HCT116 (cell line): ENCODE measurements around the gene SMTN. TPM values are rescaled to one million over a fixed set of nuclear protein-coding genes. Genes with fewer than 3 reads are reported as not detected.

Source experiments
- ATAC-seq: fragments of 200-7000 bp; cut with Tn5 transposase; 2 replicates; pipeline ENCODE4 v1.9.1; 2020; ENCODE audit warnings: mild to moderate bottlenecking, moderate library complexity
- BruUV-seq: library from RNA; stranded (reverse); fragments of 400-500 nt; replicated peaks from 2 replicates; lab custom pipeline; 2021; lab: Mats Ljungman, UMichigan
- CTCF ChIA-PET: fragments of 300-600 bp; sonication (Branson Sonifier 250); formaldehyde crosslinking; loops from one replicate; lab custom pipeline; 2021; ENCODE audit warnings: antibody characterized with exemption; lab: Charles Lee
- POLR2A ChIA-PET: fragments of 300-600, 350-600 bp; sonication (Branson Sonifier 250); formaldehyde crosslinking; loops from one replicate; lab custom pipeline; 2021; ENCODE audit warnings: antibody characterized with exemption; lab: Charles Lee
- RAD21 ChIA-PET, 2 experiments: fragments of 300-600 bp; sonication (Branson Sonifier 250); formaldehyde crosslinking; loops; one replicate each; lab custom pipeline; 2023; ENCODE audit warnings: low total read pairs in 2 of 2; ENCODE audit not compliant: uncharacterized antibody in 2 of 2, unreplicated experiment in 2 of 2, low non-redundant PET in 1 of 2; lab: Charles Lee
- DNase-seq: peaks from one replicate; pipeline ENCODE4 v3.0.0-alpha.2; 2010; ENCODE audit warnings: low read depth, low spot score
- H2AFZ ChIP-seq: fragments of 200-600 bp; shearing (Covaris generic), sonication (generic); 2 replicates; pipeline ENCODE4 v1.6.1; 2017; ENCODE audit warnings: low read depth, mixed run types, mixed read lengths, antibody characterized with exemption, low read length; ENCODE audit not compliant: poor library complexity, severe bottlenecking
- H3K27ac ChIP-seq: 2 replicates; pipeline ENCODE4 v1.5.1; 2012; ENCODE audit warnings: low read depth, low read length
- H3K27me3 ChIP-seq: fragments of 200-600 bp; sonication (generic); 2 replicates; pipeline ENCODE4 v1.6.1; 2016; ENCODE audit warnings: mixed run types, low read length, mixed read lengths; ENCODE audit not compliant: insufficient read depth
- H3K36me3 ChIP-seq, 2 experiments: fragments of 200-500 bp in 1 of 2; fragments of 200-600 bp in 1 of 2; sonication (Bioruptor generic) in 1 of 2; sonication (generic) in 1 of 2; 2 replicates each; pipeline versions ENCODE4 v1.5.1 to v1.6.1; 2014 to 2016; ENCODE audit warnings: low read length in 2 of 2, inconsistent platforms in 1 of 2, mixed read lengths in 1 of 2, mixed run types in 1 of 2; ENCODE audit not compliant: insufficient read depth in 2 of 2, control insufficient read depth in 1 of 2
- H3K4me1 ChIP-seq, 2 experiments: fragments of 200-600 bp in 1 of 2; sonication (generic) in 1 of 2; 2 replicates each; pipeline versions ENCODE4 v1.5.1 to v1.6.1; 2012 to 2017; ENCODE audit warnings: low read length in 2 of 2, inconsistent platforms in 1 of 2, mild to moderate bottlenecking in 1 of 2, mixed read lengths in 1 of 2, mixed run types in 1 of 2, moderate library complexity in 1 of 2; ENCODE audit not compliant: insufficient read depth in 2 of 2, control insufficient read depth in 1 of 2
- H3K4me2 ChIP-seq: fragments of 200-600 bp; sonication (generic); 2 replicates; pipeline ENCODE4 v1.6.1; 2017; ENCODE audit warnings: mixed run types, low read length, mixed read lengths
- H3K4me3 ChIP-seq, 2 experiments: fragments of 200-600 bp in 1 of 2; sonication (generic) in 1 of 2; replicated peaks in 1 of 2; 2 replicates each; pipeline ENCODE4 v1.5.1; 2011 to 2016; ENCODE audit warnings: low read length in 2 of 2, control low read depth in 1 of 2, low read depth in 1 of 2, mild to moderate bottlenecking in 1 of 2, mixed read lengths in 1 of 2, mixed run types in 1 of 2
- H3K79me2 ChIP-seq: fragments of 200-600 bp; sonication (generic); 2 replicates; pipeline ENCODE4 v1.6.1; 2017; ENCODE audit warnings: mild to moderate bottlenecking, mixed run types, low read length, moderate library complexity, mixed read lengths; ENCODE audit not compliant: insufficient read depth
- H3K9ac ChIP-seq: fragments of 200-600 bp; sonication (generic); 2 replicates; pipeline ENCODE4 v1.6.1; 2016; ENCODE audit warnings: low read length, mixed read lengths
- H3K9me2 ChIP-seq: fragments of 200-600 bp; sonication (generic), shearing (Covaris generic); 2 replicates; pipeline ENCODE4 v1.6.1; 2017; ENCODE audit warnings: mixed run types, mild to moderate bottlenecking, moderate library complexity; ENCODE audit not compliant: insufficient read depth
- H3K9me3 ChIP-seq, 2 experiments: fragments of 200-500 bp in 1 of 2; fragments of 200-600 bp in 1 of 2; sonication (Bioruptor generic) in 1 of 2; sonication (generic) in 1 of 2; 2 replicates each; pipeline ENCODE4 v1.6.1; 2014 to 2017; ENCODE audit warnings: low read length in 2 of 2, mixed read lengths in 2 of 2, inconsistent platforms in 1 of 2, low read depth in 1 of 2, mild to moderate bottlenecking in 1 of 2, mixed run types in 1 of 2, moderate library complexity in 1 of 2; ENCODE audit not compliant: control insufficient read depth in 1 of 2, insufficient read depth in 1 of 2
- H4K20me1 ChIP-seq: fragments of 200-600 bp; sonication (generic), shearing (Covaris generic); 2 replicates; pipeline ENCODE4 v1.6.1; 2017; ENCODE audit warnings: mixed run types, mild to moderate bottlenecking, moderate library complexity; ENCODE audit not compliant: insufficient read depth
- CBX3 ChIP-seq: IDR thresholded peaks from 2 replicates; pipeline ENCODE4 v1.6.1; 2012; ENCODE audit warnings: low read depth
- CEBPB ChIP-seq: IDR thresholded peaks from 2 replicates; pipeline ENCODE4 v1.6.1; 2012; ENCODE audit warnings: low read depth
- EZH2 ChIP-seq: fragments of 200-600 bp; sonication (generic); IDR thresholded peaks from 2 replicates; pipeline ENCODE4 v1.6.1; 2017; ENCODE audit warnings: antibody characterized with exemption, mixed run types
- FOSL1 ChIP-seq: IDR thresholded peaks from 2 replicates; pipeline ENCODE4 v1.6.1; 2012; ENCODE audit warnings: low read depth
- MAX ChIP-seq: IDR thresholded peaks from 2 replicates; pipeline ENCODE4 v1.6.1; 2012
- POLR2A ChIP-seq: IDR thresholded peaks from 2 replicates; pipeline ENCODE4 v1.7.0; 2011; ENCODE audit warnings: borderline replicate concordance; ENCODE audit not compliant: insufficient read depth, insufficient read length; ENCODE audit errors: extremely low read depth
- POLR2AphosphoS5 ChIP-seq: IDR thresholded peaks from 2 replicates; pipeline ENCODE4 v1.6.1; 2011; ENCODE audit warnings: mild to moderate bottlenecking, low read depth, low read length, moderate library complexity
- SP1 ChIP-seq: IDR thresholded peaks from 2 replicates; pipeline ENCODE4 v1.6.1; 2012; ENCODE audit warnings: low read depth
- YY1 ChIP-seq: IDR thresholded peaks from 2 replicates; pipeline ENCODE4 v1.6.1; 2011; ENCODE audit warnings: low read length, low read depth, moderate library complexity, mild to moderate bottlenecking; ENCODE audit not compliant: insufficient replicate concordance; ENCODE audit errors: extremely low read depth
- ZBTB33 ChIP-seq: IDR thresholded peaks from 2 replicates; pipeline ENCODE4 v1.6.1; 2011; ENCODE audit warnings: mild to moderate bottlenecking, low read length, moderate library complexity; ENCODE audit not compliant: insufficient replicate concordance; ENCODE audit errors: extremely low read depth
- ZFX ChIP-seq: fragments of 450-650 bp; IDR thresholded peaks from 2 replicates; pipeline ENCODE4 v1.6.1; 2017
- ZNF274 ChIP-seq: fragments of 200-500 bp; sonication (Bioruptor generic); IDR thresholded peaks from 2 replicates; pipeline ENCODE4 v1.6.1; 2014; ENCODE audit warnings: mild to moderate bottlenecking, low read depth, low read length, inconsistent platforms
- intact Hi-C: fragments of 100-400 bp; cut with micrococcal nuclease; formaldehyde crosslinking; loops from 2 replicates; pipeline ENCODE4 v1.10.0; 2022
- total RNA-seq: library from RNA; stranded (reverse); gene quantifications from one replicate; pipeline ENCODE4 v1.2.1, GENCODE V29; 2021; ENCODE audit not compliant: unreplicated experiment
- TF ChIP-seq, protein P1 (sequence below), 3 experiments: fragments of 200-600 bp in 1 of 3; sonication (generic) in 1 of 3; IDR thresholded peaks in 2 of 3; conservative IDR thresholded peaks in 1 of 3; 2 replicates each; pipeline ENCODE4 v1.5.1; 2012 to 2017; ENCODE audit warnings: low read depth in 2 of 3, low read length in 2 of 3, antibody characterized with exemption in 1 of 3, borderline replicate concordance in 1 of 3, control low read depth in 1 of 3, mild to moderate bottlenecking in 1 of 3, mixed read lengths in 1 of 3, mixed run types in 1 of 3, moderate library complexity in 1 of 3; ENCODE audit not compliant: insufficient read depth in 1 of 3
- TF ChIP-seq, protein P2 (sequence below): IDR thresholded peaks from 2 replicates; pipeline ENCODE4 v1.6.1; 2012; ENCODE audit warnings: low read depth

The SMTN gene
- total RNA-seq, 1 experiment from 2014 or later = 148 TPM

GRCh38 chr22:31100762-31101525 lies 19.8 kb downstream of the SMTN start:
- H3K27ac ChIP-seq = no peak overlapping the region
- no peaks in the 10 kb centered on the region for H3K9me3 ChIP-seq
- TF ChIP-seq FOSL1 = no peak
- TF ChIP-seq, protein P1, sequence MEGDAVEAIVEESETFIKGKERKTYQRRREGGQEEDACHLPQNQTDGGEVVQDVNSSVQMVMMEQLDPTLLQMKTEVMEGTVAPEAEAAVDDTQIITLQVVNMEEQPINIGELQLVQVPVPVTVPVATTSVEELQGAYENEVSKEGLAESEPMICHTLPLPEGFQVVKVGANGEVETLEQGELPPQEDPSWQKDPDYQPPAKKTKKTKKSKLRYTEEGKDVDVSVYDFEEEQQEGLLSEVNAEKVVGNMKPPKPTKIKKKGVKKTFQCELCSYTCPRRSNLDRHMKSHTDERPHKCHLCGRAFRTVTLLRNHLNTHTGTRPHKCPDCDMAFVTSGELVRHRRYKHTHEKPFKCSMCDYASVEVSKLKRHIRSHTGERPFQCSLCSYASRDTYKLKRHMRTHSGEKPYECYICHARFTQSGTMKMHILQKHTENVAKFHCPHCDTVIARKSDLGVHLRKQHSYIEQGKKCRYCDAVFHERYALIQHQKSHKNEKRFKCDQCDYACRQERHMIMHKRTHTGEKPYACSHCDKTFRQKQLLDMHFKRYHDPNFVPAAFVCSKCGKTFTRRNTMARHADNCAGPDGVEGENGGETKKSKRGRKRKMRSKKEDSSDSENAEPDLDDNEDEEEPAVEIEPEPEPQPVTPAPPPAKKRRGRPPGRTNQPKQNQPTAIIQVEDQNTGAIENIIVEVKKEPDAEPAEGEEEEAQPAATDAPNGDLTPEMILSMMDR (IDR thresholded peaks at IDR 0.05 in 2 of 3, conservative IDR thresholded peaks at IDR 0.05 in 1 of 3; ENCODE audit: borderline replicate concordance in 1 of 3, insufficient read depth in 1 of 3, low read depth in 2 of 3, low read length in 2 of 3) = no peak
- no peak for TF ChIP-seq ZNF274
- TF ChIP-seq ZFX = no peak
- no peak for TF ChIP-seq EZH2
- no peak for TF ChIP-seq CBX3
- no peak for TF ChIP-seq SP1
- TF ChIP-seq POLR2A = no peak
- no peak for TF ChIP-seq MAX
- no peak for TF ChIP-seq POLR2AphosphoS5
- TF ChIP-seq, protein P2, sequence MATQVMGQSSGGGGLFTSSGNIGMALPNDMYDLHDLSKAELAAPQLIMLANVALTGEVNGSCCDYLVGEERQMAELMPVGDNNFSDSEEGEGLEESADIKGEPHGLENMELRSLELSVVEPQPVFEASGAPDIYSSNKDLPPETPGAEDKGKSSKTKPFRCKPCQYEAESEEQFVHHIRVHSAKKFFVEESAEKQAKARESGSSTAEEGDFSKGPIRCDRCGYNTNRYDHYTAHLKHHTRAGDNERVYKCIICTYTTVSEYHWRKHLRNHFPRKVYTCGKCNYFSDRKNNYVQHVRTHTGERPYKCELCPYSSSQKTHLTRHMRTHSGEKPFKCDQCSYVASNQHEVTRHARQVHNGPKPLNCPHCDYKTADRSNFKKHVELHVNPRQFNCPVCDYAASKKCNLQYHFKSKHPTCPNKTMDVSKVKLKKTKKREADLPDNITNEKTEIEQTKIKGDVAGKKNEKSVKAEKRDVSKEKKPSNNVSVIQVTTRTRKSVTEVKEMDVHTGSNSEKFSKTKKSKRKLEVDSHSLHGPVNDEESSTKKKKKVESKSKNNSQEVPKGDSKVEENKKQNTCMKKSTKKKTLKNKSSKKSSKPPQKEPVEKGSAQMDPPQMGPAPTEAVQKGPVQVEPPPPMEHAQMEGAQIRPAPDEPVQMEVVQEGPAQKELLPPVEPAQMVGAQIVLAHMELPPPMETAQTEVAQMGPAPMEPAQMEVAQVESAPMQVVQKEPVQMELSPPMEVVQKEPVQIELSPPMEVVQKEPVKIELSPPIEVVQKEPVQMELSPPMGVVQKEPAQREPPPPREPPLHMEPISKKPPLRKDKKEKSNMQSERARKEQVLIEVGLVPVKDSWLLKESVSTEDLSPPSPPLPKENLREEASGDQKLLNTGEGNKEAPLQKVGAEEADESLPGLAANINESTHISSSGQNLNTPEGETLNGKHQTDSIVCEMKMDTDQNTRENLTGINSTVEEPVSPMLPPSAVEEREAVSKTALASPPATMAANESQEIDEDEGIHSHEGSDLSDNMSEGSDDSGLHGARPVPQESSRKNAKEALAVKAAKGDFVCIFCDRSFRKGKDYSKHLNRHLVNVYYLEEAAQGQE = no peak
- TF ChIP-seq CEBPB = no peak
- no peak for TF ChIP-seq YY1
- TF ChIP-seq ZBTB33 = no peak
- no peaks in the 10 kb centered on the region; the same call in 1 of the 2 replicates for H3K79me2 ChIP-seq
- ChIA-PET RAD21 (no interaction called here), CTCF (no interaction called here), POLR2A (no interaction called here)
- H3K9ac ChIP-seq = no peak overlapping the region
- peaks cover 21 to 45% of the 10 kb centered on the region in 2 experiments for H3K36me3 ChIP-seq
- no peak overlapping the region for H2AFZ ChIP-seq
- H3K27me3 ChIP-seq = no peaks in the 10 kb centered on the region
- no peak overlapping the region for H3K4me2 ChIP-seq
- no peaks in the 10 kb centered on the region for H4K20me1 ChIP-seq
- no peak for DNase-seq
- ATAC-seq = no peak
- no peak overlapping the region for H3K4me3 ChIP-seq
- intact Hi-C loops = no loop called here
- H3K4me1 ChIP-seq = peaks cover under 1 to 18% of the 10 kb centered on the region in 2 experiments; a peak in 3 of 4 replicates
- BruUV-seq = no TSS peak
- H3K9me2 ChIP-seq = no peaks in the 10 kb centered on the region
